ENCODE results near the gene SNED1.

The SNED1 gene

DNA sequence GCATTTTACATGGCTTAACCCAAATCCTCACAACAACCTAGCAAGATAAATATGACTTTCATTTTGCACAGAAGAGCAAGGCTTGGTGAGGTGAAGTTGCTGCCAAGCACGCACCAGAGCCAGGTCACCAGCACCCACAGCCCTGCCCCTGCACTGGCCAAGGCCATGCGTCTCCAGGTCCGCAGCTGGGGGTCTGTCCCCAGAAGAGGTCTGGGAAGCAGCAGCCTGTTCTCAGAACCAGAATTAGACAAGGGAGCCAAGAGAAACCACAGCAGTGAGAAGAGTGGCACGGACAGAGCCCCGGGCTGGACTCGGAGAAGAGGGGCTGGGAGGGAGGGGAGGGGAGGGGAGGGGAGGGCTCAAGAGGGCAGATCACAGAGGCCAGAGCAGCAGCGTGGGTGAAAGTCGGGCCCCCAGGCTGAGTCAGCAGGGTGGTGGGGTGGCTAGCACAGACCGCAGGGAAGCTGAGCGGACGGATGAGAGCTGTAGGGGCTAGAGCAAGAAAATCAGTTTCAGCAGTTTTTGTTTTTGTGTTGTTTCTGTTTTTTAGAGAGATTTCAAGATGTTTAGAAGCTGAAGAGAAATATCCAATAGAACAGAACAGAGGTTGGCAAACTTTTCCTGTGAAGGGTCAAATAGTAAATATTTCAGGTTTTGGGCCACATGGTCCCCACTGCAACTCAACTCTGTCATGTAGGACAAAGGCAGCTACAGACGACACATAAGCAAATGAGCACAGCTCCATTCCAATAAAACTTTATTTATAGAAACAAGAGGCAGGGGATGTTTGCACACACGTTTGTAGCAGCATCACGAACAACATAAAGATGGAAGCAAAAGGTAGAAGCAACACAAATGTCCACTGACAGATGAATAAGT is 111.0 kb downstream of the SNED1 start:
- DNase-seq (ENCODE audit: low read depth): no peak

DNA sequence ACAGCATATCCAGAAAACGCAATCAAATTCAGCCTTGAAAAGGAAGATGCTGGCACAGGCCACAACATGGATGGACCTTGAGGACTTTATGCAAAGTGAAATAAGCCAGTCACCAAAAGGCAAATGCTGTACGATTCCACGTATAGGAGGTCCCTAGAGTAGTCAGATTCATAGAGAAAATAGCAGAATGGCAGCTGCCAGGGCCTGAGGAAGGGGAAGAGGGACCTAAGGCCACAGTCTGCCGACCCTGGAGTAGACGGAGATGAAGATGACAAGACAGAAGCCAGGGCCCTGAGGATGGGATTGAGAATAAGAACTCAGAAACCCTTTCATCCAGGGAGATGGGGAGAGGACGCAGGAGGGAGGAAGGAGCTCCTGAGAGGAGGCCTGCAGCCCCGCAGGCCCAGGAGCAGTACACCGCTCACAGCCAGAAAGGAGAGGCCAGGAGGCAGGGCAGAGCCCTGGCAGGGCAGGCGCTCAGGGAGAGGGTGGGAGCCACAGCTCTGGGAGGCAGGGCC is 111.7 kb downstream of the SNED1 start:
- no peak for DNase-seq (ENCODE audit: low read depth)

DNA sequence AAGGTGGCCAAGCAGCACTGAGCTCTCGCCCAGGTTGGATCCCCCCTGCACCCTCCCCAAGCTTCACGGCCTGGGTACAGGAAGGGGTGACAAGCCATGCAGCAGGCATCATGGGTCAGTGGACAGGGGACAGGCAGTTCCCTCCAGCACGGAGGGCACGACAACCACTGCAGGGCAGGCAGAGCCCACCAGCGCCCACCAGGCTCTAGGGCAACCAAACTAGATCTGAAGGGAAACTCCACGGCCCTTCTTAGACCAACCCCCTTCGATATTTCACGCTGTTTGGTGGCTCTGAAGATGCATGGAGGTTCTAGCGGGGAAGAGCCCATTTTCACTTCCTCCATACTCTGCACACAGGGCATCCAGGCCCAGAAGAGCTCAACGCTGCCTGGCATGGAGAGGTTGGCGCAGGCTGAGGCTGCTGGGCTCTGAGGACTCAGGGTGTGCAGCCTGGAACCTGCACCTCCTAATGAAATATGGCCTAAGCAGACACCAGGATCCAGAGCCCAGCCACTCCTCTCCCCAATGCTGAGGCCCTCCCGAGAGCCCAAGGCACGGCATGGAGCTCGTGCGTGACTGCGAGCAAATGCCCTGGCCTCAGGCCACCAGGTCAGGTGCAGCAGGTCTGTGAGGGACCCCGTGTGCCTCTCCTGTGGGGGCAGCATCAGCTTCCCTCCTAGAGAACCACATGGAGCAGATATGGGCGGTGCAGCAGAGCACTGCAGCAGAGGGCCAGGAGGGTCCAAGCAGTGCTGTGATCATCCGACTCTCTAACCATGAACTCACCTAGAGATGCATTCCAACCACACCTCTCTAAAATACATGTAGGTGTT is 112.4 kb downstream of the SNED1 start:
- no peak for DNase-seq (ENCODE audit: low read depth)

DNA sequence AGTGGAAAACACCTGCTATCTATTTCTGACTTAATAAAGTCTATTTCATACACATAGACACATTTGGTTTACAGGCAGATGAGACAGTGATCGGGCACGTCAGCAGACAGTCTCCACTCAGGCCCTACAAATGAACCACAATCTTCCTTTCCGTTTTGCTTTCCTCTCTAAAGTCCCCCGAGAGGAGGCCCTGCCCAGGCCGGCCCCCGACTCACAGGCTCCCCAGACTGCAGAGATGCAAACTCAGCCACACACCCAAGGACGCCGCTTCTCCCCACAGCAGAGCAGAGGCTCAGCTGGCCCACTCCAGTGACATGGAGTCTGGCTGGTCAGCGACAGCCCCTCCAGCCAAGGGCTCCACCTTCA is 113.0 kb downstream of the SNED1 start:
- DNase-seq (ENCODE audit: low read depth): no peak

DNA sequence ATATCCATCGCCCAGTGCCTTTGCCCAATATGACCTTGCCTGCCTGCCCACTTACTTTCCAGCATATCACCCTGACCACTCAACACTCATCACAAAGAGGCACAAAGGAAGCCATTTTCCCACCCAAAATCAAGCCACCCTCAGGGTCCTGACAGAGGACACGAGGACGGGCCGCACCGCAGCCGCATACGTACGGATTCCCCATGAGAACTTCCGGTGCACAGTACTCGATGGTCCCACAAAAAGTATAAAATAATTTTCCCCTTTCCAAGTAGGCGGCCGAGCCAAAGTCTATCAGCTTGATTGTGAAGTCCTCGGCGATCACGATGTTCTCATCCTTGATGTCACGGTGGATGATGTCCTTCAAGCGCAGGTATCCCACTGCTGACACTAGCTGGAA is 113.6 kb downstream of the SNED1 start:
- DNase-seq (ENCODE audit: low read depth): no peak

DNA sequence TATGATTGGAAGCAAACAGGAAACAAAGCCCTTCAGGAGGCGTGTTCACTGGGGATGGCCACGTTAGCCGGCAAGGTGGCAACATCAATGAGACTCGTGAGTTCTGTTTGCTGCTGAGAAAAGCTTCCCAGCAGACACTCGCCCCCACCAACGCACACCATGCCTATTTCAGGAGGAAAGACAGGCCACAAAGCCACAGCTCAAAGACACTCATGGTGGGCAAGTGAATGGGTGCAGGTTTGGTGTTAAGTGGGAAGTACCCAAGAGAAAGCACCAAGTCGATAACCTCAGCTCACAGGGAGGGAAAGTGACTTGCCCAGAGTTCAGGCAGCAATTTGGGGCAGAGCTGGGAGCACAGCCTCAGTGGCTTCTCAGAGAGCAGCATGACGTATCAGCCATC is 114.2 kb downstream of the SNED1 start:
- DNase-seq (ENCODE audit: low read depth): no peak

DNA sequence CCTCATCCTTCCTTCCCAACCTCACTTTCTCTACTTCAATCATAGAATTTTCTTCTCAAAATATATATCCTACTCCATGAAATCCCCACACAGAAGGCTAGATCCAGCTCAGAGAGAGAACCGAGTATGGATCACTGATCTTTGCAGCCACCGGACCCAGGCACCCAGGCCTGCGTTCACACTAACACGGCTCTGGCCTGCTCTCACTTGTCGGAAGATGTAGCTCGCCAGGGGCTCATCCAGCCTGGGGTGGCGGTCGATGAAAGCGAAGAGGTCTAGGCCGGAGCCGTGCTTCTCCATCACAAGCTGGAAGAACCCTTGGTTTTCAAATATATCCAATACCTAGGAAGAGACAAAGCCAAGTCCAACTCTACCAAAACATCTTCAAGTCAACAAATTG is 116.4 kb downstream of the SNED1 start:
- no peak for DNase-seq (ENCODE audit: low read depth)

DNA sequence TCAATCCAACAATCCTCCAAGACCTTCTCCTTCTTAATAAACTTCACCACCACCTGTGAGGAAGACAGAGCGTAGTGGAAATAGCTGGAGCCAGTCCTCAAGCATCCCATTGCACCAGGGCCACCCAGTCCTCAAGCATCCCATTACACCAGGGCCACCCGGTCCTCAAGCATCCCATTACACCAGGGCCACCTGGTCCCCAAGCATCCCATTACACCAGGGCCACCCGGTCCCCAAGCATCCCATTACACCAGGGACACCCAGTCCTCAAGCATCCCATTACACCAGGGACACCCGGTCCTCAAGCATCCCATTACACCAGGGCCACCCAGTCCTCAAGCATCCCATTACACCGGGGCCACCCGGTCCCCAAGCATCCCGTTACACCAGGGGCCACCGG is 116.9 kb downstream of the SNED1 start:
- DNase-seq (ENCODE audit: low read depth): no peak

DNA sequence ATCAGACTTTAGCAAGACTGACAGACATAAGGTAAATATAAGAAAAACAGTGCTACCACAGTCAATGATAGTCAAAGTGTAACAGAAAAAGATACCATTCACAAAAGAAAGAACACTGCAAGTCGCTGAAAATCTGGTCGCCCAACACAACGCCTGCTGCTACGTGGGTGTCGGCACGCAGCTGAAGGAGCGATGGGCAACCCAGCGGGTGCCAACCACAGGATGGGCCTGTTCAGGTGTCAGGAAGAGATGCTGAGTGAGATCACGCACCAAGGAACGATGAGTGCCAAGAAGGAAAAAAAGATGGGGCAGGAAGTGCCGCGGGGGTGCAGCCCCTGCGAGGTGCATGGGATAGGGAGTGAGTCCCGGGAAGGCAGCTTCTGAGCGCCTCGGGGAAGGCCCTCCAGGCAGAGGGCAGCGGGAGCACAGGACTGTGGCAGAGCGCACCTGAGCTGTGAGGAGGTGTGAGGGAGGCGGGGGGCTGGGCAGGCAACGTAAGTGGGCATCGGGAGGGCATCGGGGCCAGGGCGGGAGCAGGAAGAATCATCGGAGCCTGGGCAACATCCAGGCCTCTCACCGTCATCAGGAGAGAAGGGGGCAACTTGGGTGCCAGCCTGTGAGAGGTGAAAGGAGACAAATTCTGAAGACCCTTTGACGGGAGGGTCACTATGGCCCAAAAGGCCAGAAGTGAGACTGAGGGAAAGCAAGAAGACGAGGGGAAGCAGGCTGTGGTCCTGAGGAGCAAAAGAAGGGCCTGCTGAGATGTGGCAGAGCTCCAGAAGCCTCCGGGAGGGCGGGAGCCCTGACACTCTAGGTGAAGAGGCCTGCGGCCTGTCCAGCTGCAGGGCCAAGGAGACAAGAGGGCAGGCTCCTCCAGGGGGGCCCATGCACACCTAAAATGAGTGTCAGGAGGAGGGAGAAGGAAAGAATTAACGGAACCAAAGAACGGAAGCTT is 118.5 kb downstream of the SNED1 start:
- DNase-seq (ENCODE audit: low read depth): no peak

DNA sequence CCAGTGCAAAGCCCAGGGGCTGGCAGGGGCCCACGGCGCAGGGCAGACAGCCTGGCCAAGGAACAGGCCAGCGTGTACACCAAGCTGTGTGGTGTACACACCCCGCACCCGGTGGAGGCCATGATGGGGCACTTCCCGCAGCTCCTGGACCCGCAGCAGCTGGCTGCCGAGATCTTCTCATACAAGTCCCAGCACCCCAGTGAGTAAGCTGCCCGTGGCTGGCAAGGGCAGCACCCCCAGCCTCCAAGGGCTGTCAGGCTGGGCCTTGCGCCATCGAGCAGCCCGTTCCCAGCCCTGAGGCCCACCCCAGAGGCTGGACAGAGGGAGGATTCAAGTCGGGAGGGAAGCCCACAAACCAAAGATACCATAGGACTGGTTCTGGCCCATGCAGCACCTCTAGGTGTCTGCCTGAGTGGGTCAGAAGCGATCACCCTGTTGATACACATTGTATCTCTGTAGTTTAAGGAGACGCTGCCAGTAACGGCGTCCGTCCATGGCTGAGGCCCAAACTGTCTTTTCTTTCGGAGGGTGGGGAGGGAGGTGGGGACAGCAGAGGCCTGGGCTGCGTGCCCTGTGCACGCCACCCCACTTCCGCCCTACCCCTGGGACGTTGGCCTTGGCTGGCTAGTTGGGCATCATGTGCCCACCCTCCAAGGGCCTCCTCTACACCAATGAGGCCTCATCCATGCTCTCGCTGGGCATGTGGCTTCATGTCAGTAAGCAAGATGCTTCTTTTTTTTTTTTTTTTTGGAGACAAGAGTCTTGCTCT is 120.5 kb downstream of the SNED1 start:
- DNase-seq (ENCODE audit: low read depth): no peak

DNA sequence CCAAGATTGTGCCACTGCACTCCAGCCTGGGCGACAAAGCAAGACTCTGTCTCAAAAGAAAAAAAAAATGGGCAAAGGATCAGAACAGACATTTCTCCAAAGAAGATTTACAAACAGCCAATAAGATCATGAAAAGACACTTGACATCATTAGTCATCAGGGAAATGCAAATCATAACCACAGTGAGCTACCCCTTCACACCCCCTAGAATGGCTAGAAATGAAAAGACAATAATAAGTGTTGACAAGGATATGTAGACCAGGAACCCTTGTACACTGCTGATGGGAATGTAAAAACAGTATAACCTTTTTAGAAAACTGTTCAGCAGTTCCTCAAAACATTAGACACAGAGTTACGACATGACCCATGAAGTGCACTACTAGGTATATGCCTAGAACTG is 122.0 kb downstream of the SNED1 start:
- no peak for DNase-seq (ENCODE audit: low read depth)

DNA sequence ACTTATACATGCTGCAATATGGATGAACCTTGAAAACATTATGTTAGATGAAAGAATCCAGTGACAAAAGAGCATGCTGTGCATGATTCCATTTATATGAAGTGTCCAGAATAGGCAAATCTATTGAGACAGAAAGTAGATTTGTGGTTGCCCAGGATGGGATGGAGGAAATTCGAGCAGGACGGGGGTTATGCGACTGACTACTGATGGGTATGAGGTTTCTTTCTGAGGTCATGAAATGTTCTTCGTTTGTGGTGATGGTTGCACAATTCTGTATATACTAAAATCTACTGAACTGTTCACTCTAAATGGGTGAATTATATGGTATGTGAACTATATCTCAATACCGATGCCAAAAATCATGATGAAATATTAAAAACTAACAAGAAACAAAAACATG is 122.6 kb downstream of the SNED1 start:
- DNase-seq (ENCODE audit: low read depth): no peak

DNA sequence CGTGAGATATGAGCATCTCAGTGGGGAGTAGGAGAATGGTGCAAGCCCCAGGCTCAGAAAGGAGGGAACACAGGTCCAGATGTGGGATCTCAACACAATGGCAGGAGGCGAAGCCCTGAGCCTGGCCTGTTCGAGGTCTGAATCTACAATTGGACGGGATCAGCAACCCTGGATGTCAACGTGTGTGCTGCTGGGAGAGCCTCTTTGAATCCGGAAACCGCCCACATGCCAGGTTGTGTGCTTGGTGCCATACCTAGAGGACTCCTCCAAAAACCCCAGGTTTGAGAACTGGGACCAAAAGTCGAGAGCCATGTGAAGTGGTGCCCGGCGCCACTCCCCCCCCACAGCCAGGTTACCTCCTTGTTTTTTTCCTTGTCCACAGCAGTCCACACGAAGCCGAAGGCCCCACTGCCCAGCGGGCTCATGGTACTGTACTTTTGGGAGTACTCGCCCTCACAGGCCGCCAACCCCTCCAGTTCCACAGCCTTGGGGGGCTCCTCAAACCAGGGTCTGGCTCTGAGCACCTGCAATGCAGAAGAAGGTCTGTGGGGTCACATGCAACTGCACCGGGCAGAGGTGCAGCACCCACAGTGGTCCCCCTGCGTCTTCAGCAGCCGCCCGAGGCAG is 124.1 kb downstream of the SNED1 start:
- no peak for DNase-seq (ENCODE audit: low read depth)

DNA sequence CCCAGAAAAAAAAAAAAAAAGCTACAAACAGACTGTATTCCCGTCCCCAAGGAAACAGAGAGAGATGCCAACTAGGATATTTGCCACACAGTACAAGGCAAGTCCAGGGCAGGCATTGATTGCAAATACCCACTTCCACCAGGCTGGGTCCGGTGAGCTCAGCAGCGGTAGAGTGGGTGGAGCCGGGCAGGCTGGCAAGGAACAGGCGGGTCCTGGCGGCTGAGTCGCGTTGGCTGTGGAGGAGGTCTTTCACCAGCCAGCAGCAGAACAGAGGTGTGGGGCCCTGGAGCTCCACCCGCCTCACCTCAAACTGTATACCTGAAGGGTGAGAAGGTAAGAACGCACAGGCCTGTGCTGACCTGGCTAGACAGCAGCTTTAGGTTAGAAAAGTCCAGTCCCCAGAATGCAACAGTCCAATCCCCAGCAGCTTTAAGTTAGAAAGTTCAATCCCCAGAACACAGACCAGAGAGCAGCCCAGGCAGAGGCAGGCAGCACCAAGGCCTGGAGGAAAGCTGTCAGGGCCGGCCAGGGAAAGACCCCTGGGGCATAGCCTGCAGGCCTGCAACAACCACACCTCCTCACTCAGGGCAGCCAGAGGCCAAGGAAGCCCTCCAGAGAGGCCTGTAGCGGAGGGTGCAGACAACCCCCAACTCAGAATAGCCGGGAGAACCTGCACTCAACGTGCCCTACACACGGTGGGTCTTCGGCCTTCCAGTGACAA is 125.6 kb downstream of the SNED1 start:
- DNase-seq (ENCODE audit: low read depth): no peak

DNA sequence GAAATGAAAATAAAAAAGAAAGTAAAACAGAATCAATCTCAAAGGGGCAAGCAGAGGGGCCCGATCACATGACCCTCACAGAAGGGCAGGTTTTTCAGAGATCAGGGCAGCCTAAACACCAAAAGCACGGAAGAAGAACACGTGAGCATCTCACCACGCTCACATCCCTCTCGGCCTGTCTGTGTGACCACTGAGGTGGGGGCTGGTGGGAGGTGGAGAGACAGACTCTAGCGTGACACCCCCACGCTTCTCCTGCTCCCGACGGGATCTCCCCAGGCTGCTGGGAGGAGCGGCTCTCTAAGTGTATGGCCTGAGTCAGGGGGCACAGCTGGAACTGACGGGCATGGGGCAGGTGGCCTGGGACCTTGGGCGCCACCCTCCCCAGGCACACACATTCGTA is 127.2 kb downstream of the SNED1 start:
- no peak for DNase-seq (ENCODE audit: low read depth)

DNA sequence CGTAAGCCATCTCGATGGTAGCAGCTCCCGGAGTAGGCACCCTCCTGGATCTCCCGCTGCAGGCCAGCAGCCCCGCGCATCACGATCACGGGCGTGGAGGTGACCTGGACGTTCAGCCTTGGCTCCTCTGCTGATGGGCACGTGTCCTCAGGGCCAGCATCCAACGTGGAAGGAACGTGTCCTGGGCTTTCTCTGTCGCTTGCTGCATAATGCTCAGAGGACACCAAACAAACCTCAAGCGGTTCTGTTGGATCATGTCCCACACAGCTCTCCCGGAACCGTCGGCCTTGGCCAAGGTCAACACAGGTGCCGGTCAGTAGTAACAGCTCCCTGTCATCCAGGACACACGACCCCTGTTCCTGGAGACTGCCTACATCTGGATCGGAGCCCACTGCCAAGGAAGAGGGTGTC is 127.8 kb downstream of the SNED1 start:
- DNase-seq (ENCODE audit: low read depth): no peak

DNA sequence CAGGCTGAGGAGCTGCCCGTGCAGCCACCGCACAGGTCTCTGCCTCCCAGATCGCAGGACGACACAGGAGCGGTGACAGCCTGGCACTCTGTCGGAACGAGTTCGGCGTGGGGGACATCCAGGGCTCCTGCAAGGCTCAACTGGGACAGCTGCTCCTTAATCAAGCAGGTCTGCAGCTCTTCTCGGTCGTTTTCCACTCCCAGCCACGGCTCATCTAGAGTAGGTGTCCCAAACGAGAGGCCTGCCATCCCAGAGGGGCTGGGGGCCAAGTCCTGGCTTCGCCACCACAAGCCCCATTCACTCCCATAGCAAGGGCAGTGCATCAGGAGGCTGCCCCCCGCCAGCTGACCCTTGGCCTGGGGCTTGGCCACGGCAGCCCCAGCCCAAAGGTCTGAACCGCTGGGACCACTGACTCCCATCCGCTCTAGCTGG is 128.4 kb downstream of the SNED1 start:
- no peak for DNase-seq (ENCODE audit: low read depth)

DNA sequence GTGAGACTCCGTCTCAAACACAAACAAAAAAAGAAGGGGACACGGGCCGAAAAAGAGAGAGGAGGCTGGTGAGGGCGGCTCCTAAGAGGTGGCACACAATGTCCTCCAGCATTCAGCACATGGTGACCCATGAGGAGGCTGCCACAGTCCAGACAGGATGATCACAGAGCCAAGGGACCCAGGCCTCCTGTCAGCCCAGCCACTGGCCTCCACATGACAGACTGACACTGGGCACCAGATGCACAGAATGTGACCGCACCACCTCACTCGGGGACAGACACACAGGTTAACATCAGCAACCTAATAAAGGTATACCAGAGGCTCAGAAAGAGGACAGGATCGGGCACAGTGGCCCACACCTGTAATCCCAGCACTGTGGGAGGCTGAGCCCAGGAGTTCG is 129.8 kb downstream of the SNED1 start:
- DNase-seq (ENCODE audit: low read depth): no peak

DNA sequence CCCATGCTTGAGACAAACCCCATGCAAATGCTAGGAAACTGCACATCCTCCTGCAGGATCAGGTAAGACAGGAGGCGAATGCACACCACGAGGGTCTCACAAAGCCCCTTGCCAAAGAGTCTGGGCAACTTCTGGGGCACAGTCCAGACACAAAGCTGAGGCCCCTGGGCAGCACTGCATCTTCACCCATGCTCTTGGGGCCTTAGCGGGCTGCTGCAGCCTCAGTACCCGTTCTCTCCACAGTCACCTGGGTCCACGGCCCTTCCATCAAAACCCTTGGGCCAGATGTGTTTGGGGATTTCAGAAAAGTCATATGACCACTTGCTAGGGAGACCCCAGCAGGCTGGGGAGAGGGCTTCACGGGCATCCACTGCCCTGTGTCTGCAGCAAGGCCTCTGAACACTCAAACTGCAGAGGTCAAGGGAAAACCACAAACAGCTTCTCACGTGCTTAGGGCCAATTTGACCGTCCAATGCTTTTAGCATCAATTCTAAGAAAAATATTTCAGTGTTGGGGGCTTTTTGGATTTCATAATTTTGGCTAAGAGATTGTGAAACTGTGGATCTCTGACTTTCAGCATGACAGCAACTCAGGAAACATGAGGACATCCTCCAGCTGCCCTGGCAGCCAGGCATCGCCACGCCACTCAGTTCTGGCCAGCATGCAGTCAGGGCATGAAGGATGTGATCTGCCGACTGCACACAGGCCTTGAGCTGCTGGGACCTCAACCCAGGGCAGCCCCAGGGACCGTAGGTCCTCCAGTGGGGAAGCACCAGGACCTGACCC is 130.9 kb downstream of the SNED1 start:
- no peak for DNase-seq (ENCODE audit: low read depth)

Measured in stromal cell of bone marrow (primary cell).